ENCODE results near the gene MLEC. TPM values are rescaled to one million over a fixed set of nuclear protein-coding genes. Genes with fewer than 3 reads are reported as not detected.
A peak's percentile ranks its signal among the peaks of the same experiment; 100 is the strongest.

The MLEC gene
- total RNA-seq, 4 donors from 2014 or later, result 75.6 to 153 (median 130) TPM

DNA sequence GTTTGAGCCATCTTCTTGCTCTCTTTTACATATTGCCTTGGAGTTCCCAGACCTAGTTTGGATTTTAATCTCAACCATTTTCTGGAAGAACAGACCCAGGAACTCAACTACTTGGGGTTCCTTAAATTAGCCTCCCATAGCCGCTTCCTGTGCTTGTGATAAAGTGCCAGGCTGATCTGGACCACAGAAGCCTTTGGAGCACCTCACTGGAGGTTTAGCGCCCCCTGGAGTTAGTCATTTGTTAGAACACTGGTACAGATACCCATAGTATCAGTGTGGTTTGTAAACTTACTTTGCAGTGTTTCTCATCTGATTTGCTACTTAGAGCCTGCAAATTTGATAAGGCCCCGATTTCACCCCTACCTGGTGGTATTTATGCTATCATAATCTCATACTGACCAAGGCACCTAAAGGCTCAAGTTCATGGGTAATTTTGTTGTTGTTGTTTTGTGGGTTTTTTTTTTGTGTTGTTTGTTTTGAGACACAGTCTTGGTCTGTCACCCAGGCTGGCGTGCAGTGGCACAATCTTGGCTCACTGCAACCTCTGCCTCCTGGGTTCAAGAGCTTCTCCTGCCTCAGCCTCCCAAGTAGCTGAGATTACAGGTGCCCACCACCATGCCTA, 27.0 kb downstream of the MLEC start:
- peaks cover 7 to 39% (median 22%) of the 10 kb centered on the region in 4 donors for H3K4me1 ChIP-seq
- intact Hi-C loops (cut with DNase I; ENCODE audit: low total_unique reads) (loop anchor here (5.0 to 10.0 kb wide), 2 partner anchors 67 to 129 kb away; partner anchors contain the start of gene POP5), in situ Hi-C loops (cut with MboI; ENCODE audit: low pct_ligation_motif_present in 1 of 4, low pct_unique_long_range_greater_than_20kb in 1 of 4, low sequenced_read_pairs in 3 of 4) (loop anchor here in 3 of 4 donors (5.0 to 10.0 kb wide), 4 partner anchors 67 to 129 kb away; partner anchors contain the start of genes CABP1 (in 2 of the 3) and POP5 (in 1 of the 3))
- H3K36me3 ChIP-seq, result peaks cover 0 to 17% (median 0%) of the 10 kb centered on the region in 4 donors
- no peaks in the 10 kb centered on the region for H3K27me3 ChIP-seq
- peak overlapping the region in 1 of 4 donors; percentile 3 for H3K27ac ChIP-seq
- peak; percentile 72 for DNase-seq
- no peak overlapping the region for H3K4me3 ChIP-seq
- TF ChIP-seq, protein P1, sequence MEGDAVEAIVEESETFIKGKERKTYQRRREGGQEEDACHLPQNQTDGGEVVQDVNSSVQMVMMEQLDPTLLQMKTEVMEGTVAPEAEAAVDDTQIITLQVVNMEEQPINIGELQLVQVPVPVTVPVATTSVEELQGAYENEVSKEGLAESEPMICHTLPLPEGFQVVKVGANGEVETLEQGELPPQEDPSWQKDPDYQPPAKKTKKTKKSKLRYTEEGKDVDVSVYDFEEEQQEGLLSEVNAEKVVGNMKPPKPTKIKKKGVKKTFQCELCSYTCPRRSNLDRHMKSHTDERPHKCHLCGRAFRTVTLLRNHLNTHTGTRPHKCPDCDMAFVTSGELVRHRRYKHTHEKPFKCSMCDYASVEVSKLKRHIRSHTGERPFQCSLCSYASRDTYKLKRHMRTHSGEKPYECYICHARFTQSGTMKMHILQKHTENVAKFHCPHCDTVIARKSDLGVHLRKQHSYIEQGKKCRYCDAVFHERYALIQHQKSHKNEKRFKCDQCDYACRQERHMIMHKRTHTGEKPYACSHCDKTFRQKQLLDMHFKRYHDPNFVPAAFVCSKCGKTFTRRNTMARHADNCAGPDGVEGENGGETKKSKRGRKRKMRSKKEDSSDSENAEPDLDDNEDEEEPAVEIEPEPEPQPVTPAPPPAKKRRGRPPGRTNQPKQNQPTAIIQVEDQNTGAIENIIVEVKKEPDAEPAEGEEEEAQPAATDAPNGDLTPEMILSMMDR (IDR thresholded peaks at IDR 0.05), result peak; percentile 79 to 88 (median 81)
- no peak for TF ChIP-seq POLR2A (IDR thresholded peaks at IDR 0.05)
- WGBS, 2 donors (ENCODE audit: low coverage in 1 of 2), result 11 to 24% methylated on average over 2 to 4 of the region's 4 CpGs
- no peaks in the 10 kb centered on the region for H3K9me3 ChIP-seq

DNA sequence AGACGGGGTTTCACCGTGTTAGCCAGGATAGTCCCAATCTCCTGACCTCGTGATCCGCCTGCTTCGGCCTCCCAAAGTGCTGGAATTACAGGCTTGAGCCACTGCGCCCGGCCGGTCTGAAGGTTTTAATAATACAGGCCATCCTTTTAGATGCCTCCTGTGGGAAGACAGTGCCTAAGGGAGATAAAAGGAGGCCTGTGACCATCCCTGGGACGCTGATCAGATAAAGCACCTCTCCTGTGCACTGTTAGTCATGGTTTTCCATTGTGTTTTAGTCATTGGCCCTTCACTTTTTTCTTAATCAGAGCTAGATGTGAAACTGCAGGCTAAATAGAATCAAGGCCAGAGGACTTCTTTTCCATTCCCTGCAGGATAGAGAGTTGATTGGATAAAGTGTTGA, 31.1 kb downstream of the MLEC start:
- Histone ChIP-seq H3K4me1 (peaks cover 5 to 37% (median 22%) of the 10 kb centered on the region in 4 donors), H3K9me3 (no peaks in the 10 kb centered on the region), H3K36me3 (peaks cover 0 to 41% (median 2%) of the 10 kb centered on the region in 4 donors), H3K27me3 (no peaks in the 10 kb centered on the region), H3K27ac (peak overlapping the region; percentile 68 to 77 (median 72)), H3K4me3 (no peak overlapping the region)
- TF ChIP-seq POLR2AphosphoS5 (IDR thresholded peaks at IDR 0.05), result no peak
- TF ChIP-seq, protein P1 (IDR thresholded peaks at IDR 0.05), result no peak
- TF ChIP-seq POLR2A (IDR thresholded peaks at IDR 0.05), result no peak
- no peak for TF ChIP-seq EP300 (IDR thresholded peaks at IDR 0.05; ENCODE audit: low read depth)
- WGBS, 2 donors (ENCODE audit: low coverage in 1 of 2), result 81% methylated on average over 9 of the region's 9 CpGs; no CpG with 5 or more reads in 1 of the 2 donors
- in situ Hi-C loops (cut with MboI; ENCODE audit: low pct_ligation_motif_present in 1 of 4, low pct_unique_long_range_greater_than_20kb in 1 of 4, low sequenced_read_pairs in 3 of 4) (loop anchor here in 2 of 4 donors (10.0 kb wide), 2 partner anchors 73 to 133 kb away; partner anchors contain the start of genes CABP1 (in 2 of the 2) and POP5 (in 1 of the 2)), intact Hi-C loops (cut with DNase I; ENCODE audit: low total_unique reads) (loop anchor here (10.0 kb wide), 1 partner anchor 133 kb away; the partner anchor contains the start of gene POP5)
- no peak for DNase-seq

DNA sequence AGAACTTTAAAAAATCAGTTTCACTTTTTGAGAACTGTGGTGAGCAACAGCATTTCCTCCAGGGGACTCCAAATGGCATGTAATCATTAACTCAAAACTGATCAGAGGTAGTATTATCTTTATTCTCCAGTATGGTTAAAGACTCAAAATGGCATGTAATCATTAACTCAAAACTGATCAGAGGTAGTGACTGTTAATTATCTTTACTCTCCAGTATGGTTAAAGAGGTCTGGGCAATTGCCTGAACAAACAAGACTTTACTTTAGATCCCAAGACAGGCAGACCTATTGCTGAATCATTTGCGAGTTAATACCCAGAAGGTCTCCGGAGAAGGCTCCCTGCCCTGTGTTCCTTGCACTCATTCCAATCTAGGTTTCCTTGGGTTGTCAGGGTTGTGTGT, 32.1 kb downstream of the MLEC start:
- Histone ChIP-seq H3K9me3 (no peaks in the 10 kb centered on the region), H3K4me1 (peaks cover 5 to 34% (median 22%) of the 10 kb centered on the region in 4 donors), H3K27me3 (no peaks in the 10 kb centered on the region), H3K4me3 (no peak overlapping the region), H3K27ac (peak overlapping the region; percentile 68 to 77 (median 72)), H3K36me3 (peaks cover 0 to 42% (median 3%) of the 10 kb centered on the region in 4 donors)
- in situ Hi-C loops (cut with MboI; ENCODE audit: low pct_ligation_motif_present in 1 of 4, low pct_unique_long_range_greater_than_20kb in 1 of 4, low sequenced_read_pairs in 3 of 4) (loop anchor here in 2 of 4 donors (10.0 kb wide), 2 partner anchors 74 to 134 kb away; partner anchors contain the start of genes CABP1 (in 2 of the 2) and POP5 (in 1 of the 2)), intact Hi-C loops (cut with DNase I; ENCODE audit: low total_unique reads) (loop anchor here (10.0 kb wide), 1 partner anchor 134 kb away; the partner anchor contains the start of gene POP5)
- TF ChIP-seq POLR2AphosphoS5 (IDR thresholded peaks at IDR 0.05), result no peak
- TF ChIP-seq POLR2A (IDR thresholded peaks at IDR 0.05), result no peak
- TF ChIP-seq, protein P1 (IDR thresholded peaks at IDR 0.05), result no peak
- TF ChIP-seq EP300 (IDR thresholded peaks at IDR 0.05; ENCODE audit: low read depth), result no peak
- WGBS, 2 donors (ENCODE audit: low coverage in 1 of 2), result 45 to 62% methylated on average over 2 of the region's 2 CpGs
- DNase-seq, result no peak

DNA sequence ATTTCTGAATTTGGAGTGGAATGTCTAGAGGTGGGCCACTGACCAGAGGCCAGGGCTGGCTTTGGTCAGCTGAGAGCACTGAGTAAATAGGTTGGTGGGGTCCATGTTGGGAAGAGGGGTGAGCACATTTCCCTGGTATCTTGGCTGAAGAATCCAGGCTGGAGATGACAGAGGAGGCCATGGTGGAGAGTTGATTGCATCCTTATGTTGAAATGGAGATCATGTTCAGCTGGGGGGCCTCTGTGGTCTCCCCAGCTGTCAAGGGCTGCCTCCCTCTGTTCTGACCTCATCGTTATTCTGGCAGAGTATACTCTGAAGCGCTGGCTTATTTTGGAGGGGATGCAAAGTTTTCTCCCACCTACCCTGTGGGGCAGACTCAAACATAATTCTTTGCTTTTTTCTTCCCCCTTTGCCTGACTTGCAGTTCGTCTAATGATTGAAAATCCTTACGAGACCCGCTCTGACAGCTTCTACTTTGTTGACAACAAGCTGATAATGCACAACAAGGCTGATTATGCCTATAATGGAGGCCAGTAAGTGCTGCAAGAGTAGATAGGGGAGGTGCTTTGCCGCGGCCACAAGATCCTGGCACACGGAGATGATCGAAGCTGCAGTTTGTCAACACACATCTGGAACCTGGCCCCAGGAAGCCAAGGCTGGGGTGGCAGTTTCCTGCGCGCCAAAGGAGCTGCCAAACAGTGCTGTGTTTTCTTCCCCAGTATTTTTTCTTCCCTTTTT, 32.7 kb downstream of the MLEC start:
- Histone ChIP-seq H3K4me1 (peaks cover 5 to 34% (median 22%) of the 10 kb centered on the region in 4 donors), H3K27ac (peak overlapping the region; percentile 68 to 77 (median 72)), H3K4me3 (no peak overlapping the region), H3K9me3 (no peaks in the 10 kb centered on the region), H3K36me3 (peaks cover 0 to 42% (median 3%) of the 10 kb centered on the region in 4 donors), H3K27me3 (no peaks in the 10 kb centered on the region)
- intact Hi-C loops (cut with DNase I; ENCODE audit: low total_unique reads) (loop anchor here (10.0 kb wide), 1 partner anchor 135 kb away; the partner anchor contains the start of gene POP5), in situ Hi-C loops (cut with MboI; ENCODE audit: low pct_ligation_motif_present in 1 of 4, low pct_unique_long_range_greater_than_20kb in 1 of 4, low sequenced_read_pairs in 3 of 4) (loop anchor here in 2 of 4 donors (10.0 kb wide), 2 partner anchors 75 to 135 kb away; partner anchors contain the start of genes CABP1 (in 2 of the 2) and POP5 (in 1 of the 2))
- no peak for TF ChIP-seq EP300 (IDR thresholded peaks at IDR 0.05; ENCODE audit: low read depth)
- TF ChIP-seq, protein P1 (IDR thresholded peaks at IDR 0.05), result no peak
- no peak for TF ChIP-seq POLR2AphosphoS5 (IDR thresholded peaks at IDR 0.05)
- TF ChIP-seq POLR2A (IDR thresholded peaks at IDR 0.05), result no peak
- DNase-seq, result no peak
- WGBS, 2 donors (ENCODE audit: low coverage in 1 of 2), result 47 to 50% methylated on average over 3 to 11 of the region's 11 CpGs

Data from transverse colon (tissue), 4 donors.